ENCODE results near the gene FBLN2.

Gene FBLN2

GRCh38 chr3:13615019-13615528 is 66.1 kb downstream of the FBLN2 start:
- ChIA-PET POLR2A (no interaction called here), CTCF (no interaction called here)
- H3K4me3 ChIP-seq (ENCODE audit: low read depth, low read length): no peak overlapping the region
- TF ChIP-seq CTCF (IDR thresholded peaks at IDR 0.05; ENCODE audit: insufficient read depth, low read length, missing control alignments): no peak
- DNase-seq (ENCODE audit: low read depth, low spot score): no peak

GRCh38 chr3:13616359-13616758 is 67.4 kb downstream of the FBLN2 start:
- POLR2A ChIA-PET: no interaction called here
- TF ChIP-seq CTCF (IDR thresholded peaks at IDR 0.05; ENCODE audit: insufficient read depth, low read length, missing control alignments): no peak

GRCh38 chr3:13617097-13617738 is 68.3 kb downstream of the FBLN2 start:
- ChIA-PET POLR2A (no interaction called here), CTCF (interaction anchor here (1.0 kb wide), 1 partner anchor 14 kb away, joined by 3 read pairs; no protein-coding TSS in a partner anchor)
- no peak overlapping the region for H3K4me3 ChIP-seq (ENCODE audit: low read depth, low read length)
- TF ChIP-seq CTCF (IDR thresholded peaks at IDR 0.05; ENCODE audit: insufficient read depth, low read length, missing control alignments): no peak
- DNase-seq (ENCODE audit: low read depth, low spot score): no peak

More at GRCh38 chr3:13616359-13616758, 67.4 kb downstream of the FBLN2 start:
- CTCF ChIA-PET: interaction anchor here (1.0 kb wide), 1 partner anchor 15 kb away, joined by 3 read pairs; no protein-coding TSS in a partner anchor
- no peak for DNase-seq (ENCODE audit: low read depth, low spot score)
- no peak overlapping the region for H3K4me3 ChIP-seq (ENCODE audit: low read depth, low read length)

GRCh38 chr3:13617981-13618380 is 69.1 kb downstream of the FBLN2 start:
- no peak for TF ChIP-seq CTCF (IDR thresholded peaks at IDR 0.05; ENCODE audit: insufficient read depth, low read length, missing control alignments)
- CTCF ChIA-PET: interaction anchor here (1.2 to 1.4 kb wide), 2 partner anchors 31 to 122 kb away, joined by 7 read pairs; no protein-coding TSS in a partner anchor
- POLR2A ChIA-PET: no interaction called here
- DNase-seq (ENCODE audit: low read depth, low spot score): no peak
- no peak overlapping the region for H3K4me3 ChIP-seq (ENCODE audit: low read depth, low read length)

- ChIA-PET POLR2A (no interaction called here), CTCF (interaction anchor here (1.2 to 1.4 kb wide), 2 partner anchors 30 to 123 kb away, joined by 7 read pairs; no protein-coding TSS in a partner anchor)
- TF ChIP-seq CTCF (IDR thresholded peaks at IDR 0.05; ENCODE audit: insufficient read depth, low read length, missing control alignments): no peak
- DNase-seq (ENCODE audit: low read depth, low spot score): no peak
- no peak overlapping the region for H3K4me3 ChIP-seq (ENCODE audit: low read depth, low read length)
Observed at GRCh38 chr3:13618836-13619235, 69.9 kb downstream of the FBLN2 start.

GRCh38 chr3:13619661-13620230 is 70.8 kb downstream of the FBLN2 start:
- H3K4me3 ChIP-seq (ENCODE audit: low read depth, low read length): no peak overlapping the region
- TF ChIP-seq CTCF (IDR thresholded peaks at IDR 0.05; ENCODE audit: insufficient read depth, low read length, missing control alignments): no peak
- POLR2A ChIA-PET: no interaction called here
- DNase-seq (ENCODE audit: low read depth, low spot score): no peak
- CTCF ChIA-PET: interaction anchor here (4.1 kb wide), 1 partner anchor 29 kb away, joined by 19 read pairs; no protein-coding TSS in a partner anchor

Data from AG04449 (cell line).